ENCODE data around the gene TUFM.
"Not testable (repeated sequence)": the region's sequence is repeated elsewhere in the genome, so short reads cannot be mapped to it uniquely, and the experiment has no call there.

The TUFM gene

DNA sequence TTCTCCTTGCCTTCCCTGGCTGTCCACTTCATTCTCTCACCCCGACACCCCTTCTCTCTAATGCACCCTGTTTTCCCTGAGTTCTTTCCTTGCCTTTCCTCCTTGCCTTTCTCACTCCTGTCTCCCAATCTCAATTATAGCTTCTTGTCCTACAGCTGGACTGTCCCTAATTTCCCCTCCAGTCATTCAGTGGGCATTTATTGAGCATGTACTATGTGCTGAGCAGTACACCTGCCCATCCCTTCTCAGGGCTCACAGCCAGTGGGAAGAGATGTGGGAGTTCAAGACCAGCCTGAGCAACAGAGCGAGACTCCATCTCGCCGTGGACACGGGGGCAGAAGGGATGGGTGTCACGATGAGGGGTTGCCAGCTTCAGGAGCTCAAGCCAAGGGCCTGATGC, 37.9 kb upstream of the TUFM start:
- in situ Hi-C loops (cut with HindIII; ENCODE audit: low pct_ligation_motif_present, low sequenced_read_pairs), result no loop called here
- H3K36me3 ChIP-seq (replicated peaks), result no peaks in the 10 kb centered on the region
- DNase-seq, result no peak
- H3K27ac ChIP-seq, result no peak overlapping the region
- H3K4me3 ChIP-seq (ENCODE audit: low read depth, low read length), result no peak overlapping the region
- TF ChIP-seq CTCF (IDR thresholded peaks at IDR 0.05; ENCODE audit: low read depth, low read length, missing control alignments), result no peak
- no peaks in the 10 kb centered on the region for H3K27me3 ChIP-seq (replicated peaks)

DNA sequence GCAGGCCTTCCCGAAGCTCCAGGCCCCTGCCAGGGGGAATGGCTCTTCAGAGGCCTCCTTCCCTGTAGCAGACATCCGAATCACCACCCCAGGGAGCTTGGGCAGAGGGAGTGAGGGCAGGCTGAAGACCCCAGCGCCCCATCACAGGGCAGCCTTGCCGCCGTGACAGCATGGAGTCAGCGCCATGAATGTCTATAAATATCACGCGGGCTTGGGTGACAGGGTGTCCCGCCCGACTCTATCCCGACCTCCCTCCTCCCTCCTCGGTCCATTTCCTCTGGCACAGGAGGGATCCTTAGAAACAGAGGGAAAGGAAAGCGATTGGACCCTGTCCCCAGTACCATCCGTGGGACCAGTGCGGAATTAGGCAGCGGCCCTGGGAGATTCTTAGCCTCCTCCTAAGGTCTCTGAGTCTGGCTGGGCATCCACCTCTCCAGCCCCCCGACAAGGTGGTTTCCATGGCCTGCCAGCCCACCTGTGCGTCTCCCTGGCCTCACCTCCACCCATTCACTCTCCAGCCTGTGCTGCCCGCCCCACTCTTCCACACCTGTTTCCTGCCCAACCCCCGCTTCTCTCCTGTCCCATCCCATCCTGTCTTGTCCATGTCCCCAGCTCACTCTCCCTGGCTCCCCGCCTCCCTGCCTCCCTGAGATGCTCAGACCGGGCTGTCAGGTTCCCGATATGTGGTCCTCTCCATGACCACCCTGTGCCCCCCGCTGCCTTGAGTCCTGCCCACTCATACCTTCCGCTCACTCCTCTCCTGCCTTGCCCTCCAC, 37.3 kb upstream of the TUFM start:
- no peak for DNase-seq
- H3K4me3 ChIP-seq (ENCODE audit: low read depth, low read length), result no peak overlapping the region
- H3K36me3 ChIP-seq (replicated peaks), result no peaks in the 10 kb centered on the region
- in situ Hi-C loops (cut with HindIII; ENCODE audit: low pct_ligation_motif_present, low sequenced_read_pairs), result no loop called here
- no peak overlapping the region for H3K27ac ChIP-seq
- no peaks in the 10 kb centered on the region for H3K27me3 ChIP-seq (replicated peaks)
- TF ChIP-seq CTCF (IDR thresholded peaks at IDR 0.05; ENCODE audit: low read depth, low read length, missing control alignments), result no peak

- no peak overlapping the region for H3K4me3 ChIP-seq (ENCODE audit: low read depth, low read length)
- no peak for TF ChIP-seq CTCF (IDR thresholded peaks at IDR 0.05; ENCODE audit: low read depth, low read length, missing control alignments)
- H3K36me3 ChIP-seq (replicated peaks), result no peaks in the 10 kb centered on the region
- in situ Hi-C loops (cut with HindIII; ENCODE audit: low pct_ligation_motif_present, low sequenced_read_pairs), result no loop called here
- no peak for DNase-seq
- no peak overlapping the region for H3K27ac ChIP-seq
- no peaks in the 10 kb centered on the region for H3K27me3 ChIP-seq (replicated peaks)
Observed at GRCh38 chr16:28882551-28883160, 36.5 kb upstream of the TUFM start.

DNA sequence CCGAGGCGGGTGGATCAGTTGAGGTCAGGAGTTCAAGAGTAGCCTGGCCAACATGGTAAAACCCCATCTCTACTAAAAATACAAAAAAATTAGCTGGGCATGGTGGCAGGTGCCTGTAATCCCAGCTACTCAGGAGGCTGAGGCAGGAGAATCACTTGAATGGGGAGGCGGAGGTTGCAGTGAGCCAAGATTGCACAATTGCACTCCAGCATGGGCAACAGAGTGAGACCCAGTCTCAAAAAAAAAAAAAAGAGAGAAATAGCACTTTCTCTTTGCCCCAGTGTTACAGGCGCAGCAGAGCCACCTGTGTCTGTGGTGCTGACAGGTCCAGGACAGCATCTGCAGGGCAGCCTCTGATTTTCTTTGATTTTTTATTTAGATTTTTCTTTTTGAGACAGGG, 35.4 kb upstream of the TUFM start:
- DNase-seq; H3K4me3 ChIP-seq (ENCODE audit: low read depth, low read length); H3K27ac ChIP-seq; H3K27me3 ChIP-seq (replicated peaks); in situ Hi-C loops (cut with HindIII; ENCODE audit: low pct_ligation_motif_present, low sequenced_read_pairs); H3K36me3 ChIP-seq (replicated peaks): not testable (repeated sequence)

DNA sequence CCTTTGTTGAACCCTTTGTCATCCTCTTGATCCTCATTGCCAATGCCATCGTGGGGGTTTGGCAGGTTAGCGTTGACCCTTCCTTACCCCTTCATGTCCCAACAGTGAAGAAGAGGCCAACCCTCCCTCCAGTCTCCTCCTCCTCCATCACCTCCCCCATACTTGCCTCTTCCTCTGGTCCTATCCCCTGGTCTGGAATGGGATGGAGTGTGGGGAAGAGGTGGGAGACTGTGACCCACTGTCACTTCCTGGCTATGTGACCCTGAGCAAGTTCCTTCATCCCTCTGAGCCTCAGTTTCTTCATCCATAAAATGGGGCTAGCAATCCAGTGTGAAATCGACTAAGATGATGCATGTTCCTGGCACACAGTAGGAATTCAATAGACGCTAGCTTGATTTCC, 34.8 kb upstream of the TUFM start:
- DNase-seq, result no peak
- no peaks in the 10 kb centered on the region for H3K36me3 ChIP-seq (replicated peaks)
- TF ChIP-seq CTCF (IDR thresholded peaks at IDR 0.05; ENCODE audit: low read depth, low read length, missing control alignments), result no peak
- in situ Hi-C loops (cut with HindIII; ENCODE audit: low pct_ligation_motif_present, low sequenced_read_pairs), result no loop called here
- no peak overlapping the region for H3K4me3 ChIP-seq (ENCODE audit: low read depth, low read length)
- H3K27me3 ChIP-seq (replicated peaks), result no peaks in the 10 kb centered on the region
- H3K27ac ChIP-seq, result no peak overlapping the region

GRCh38 chr16:28880589-28880915, 34.4 kb upstream of the TUFM start:
- no peaks in the 10 kb centered on the region for H3K36me3 ChIP-seq (replicated peaks)
- no peak for DNase-seq
- H3K27me3 ChIP-seq (replicated peaks), result no peaks in the 10 kb centered on the region
- no peak overlapping the region for H3K27ac ChIP-seq
- no peak for TF ChIP-seq CTCF (IDR thresholded peaks at IDR 0.05; ENCODE audit: low read depth, low read length, missing control alignments)
- in situ Hi-C loops (cut with HindIII; ENCODE audit: low pct_ligation_motif_present, low sequenced_read_pairs), result no loop called here
- H3K4me3 ChIP-seq (ENCODE audit: low read depth, low read length), result peak overlapping the region; percentile 46

Data from brain microvascular endothelial cell (primary cell).